ENCODE results near the gene ARGFX. TPM values are rescaled to one million over a fixed set of nuclear protein-coding genes. Genes with fewer than 3 reads are reported as not detected.
A peak's percentile ranks its signal among the peaks of the same experiment; 100 is the strongest.

The ARGFX gene
- total and polyA plus RNA-seq, 9 of the 15 experiments (the other 6 are each of a cell fraction or from before 2014, with no cell fraction given) = not detected

DNA sequence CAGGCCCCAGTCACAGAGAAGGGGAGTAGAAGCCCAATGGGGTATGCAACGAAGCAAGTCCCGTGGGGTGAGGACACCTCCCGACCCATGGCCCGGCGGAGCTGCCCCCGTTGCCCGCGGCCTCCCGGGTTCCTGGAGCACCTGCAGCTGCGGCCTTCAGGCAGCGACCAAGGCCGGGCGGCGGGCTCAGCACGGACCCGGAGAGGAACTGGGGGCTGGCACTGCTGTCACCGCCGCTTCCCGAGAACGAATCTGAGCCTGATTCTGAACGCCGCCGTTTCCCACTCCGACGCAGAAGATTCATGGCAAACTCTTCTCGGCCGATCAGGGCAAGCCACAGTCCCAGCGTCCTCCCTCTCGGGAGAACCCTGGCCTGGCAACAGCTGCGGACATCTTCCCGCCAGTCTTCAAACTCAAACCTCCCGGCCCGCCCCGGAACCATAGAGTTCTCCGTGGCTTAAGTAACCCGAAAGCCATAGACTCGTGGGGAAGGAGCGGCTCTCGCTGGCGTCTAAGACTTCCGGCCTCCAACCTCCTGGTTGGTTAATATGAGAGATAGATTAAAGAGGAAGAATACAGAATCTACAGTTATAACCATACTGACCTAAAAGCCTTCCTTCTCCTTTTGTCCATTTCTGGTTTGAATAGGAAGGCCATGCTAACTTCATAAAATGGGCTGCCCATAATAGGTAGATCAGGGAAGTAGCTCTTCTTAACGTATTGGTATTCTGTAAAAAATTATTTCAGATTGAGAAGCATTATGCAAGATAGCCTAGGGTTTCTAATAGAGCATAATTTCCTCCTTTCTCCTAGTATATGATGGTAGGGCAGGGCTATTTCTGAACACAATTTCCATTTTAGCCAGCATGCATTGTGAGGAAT lies 21.9 kb upstream of the ARGFX start, which contains the start of gene POLQ (continued):
- TF ChIP-seq SIN3A (IDR thresholded peaks at IDR 0.05; ENCODE audit: borderline replicate concordance in 2 of 2, control insufficient read depth in 1 of 2, low read depth in 2 of 2, low read length in 2 of 2) (peak; percentile 82; a peak in 2 of 4 replicates), SNRNP70 (optimal IDR thresholded peaks at IDR 0.05; ENCODE audit: low read depth, low read length) (no peak), RAD51 (IDR thresholded peaks at IDR 0.05; ENCODE audit: borderline replicate concordance, low read depth) (no peak), SNIP1 (IDR thresholded peaks at IDR 0.05; ENCODE audit: low read depth) (peak; percentile 96), HMGN3 (IDR thresholded peaks at IDR 0.05; ENCODE audit: borderline replicate concordance, extremely low read depth, insufficient read length, low read depth, low read length) (no peak), BMI1 (IDR thresholded peaks at IDR 0.05; ENCODE audit: low read length) (no peak), ZNF12 (CRISPR knock-in tag; IDR thresholded peaks at IDR 0.05) (no peak), BCL6 (CRISPR knock-in tag; IDR thresholded peaks at IDR 0.05) (no peak), ZBTB8A (IDR thresholded peaks at IDR 0.05; ENCODE audit: partially characterized antibody) (no peak), ATF1 (CRISPR knock-in tag; IDR thresholded peaks at IDR 0.05) (no peak), ATF1 (tag; IDR thresholded peaks at IDR 0.05) (0 out of 2 replicates have a peak, but pooled peaks have one; percentile 14), ZNF239 (CRISPR knock-in tag; IDR thresholded peaks at IDR 0.05) (no peak), TAF15 (IDR thresholded peaks at IDR 0.05; ENCODE audit: low read depth, low read length) (no peak), ZFX (CRISPR knock-in tag; IDR thresholded peaks at IDR 0.05) (peak; percentile 74), ARID2 (IDR thresholded peaks at IDR 0.05) (no peak), ERF (CRISPR knock-in tag; IDR thresholded peaks at IDR 0.05) (no peak), SIN3B (IDR thresholded peaks at IDR 0.05; ENCODE audit: low read depth) (peak; percentile 59; the same call in 1 of the 2 replicates)
- TF ChIP-seq, protein P1, sequence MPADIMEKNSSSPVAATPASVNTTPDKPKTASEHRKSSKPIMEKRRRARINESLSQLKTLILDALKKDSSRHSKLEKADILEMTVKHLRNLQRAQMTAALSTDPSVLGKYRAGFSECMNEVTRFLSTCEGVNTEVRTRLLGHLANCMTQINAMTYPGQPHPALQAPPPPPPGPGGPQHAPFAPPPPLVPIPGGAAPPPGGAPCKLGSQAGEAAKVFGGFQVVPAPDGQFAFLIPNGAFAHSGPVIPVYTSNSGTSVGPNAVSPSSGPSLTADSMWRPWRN (IDR thresholded peaks at IDR 0.05; ENCODE audit: low read depth) = no peak
- TF ChIP-seq, protein P2, sequence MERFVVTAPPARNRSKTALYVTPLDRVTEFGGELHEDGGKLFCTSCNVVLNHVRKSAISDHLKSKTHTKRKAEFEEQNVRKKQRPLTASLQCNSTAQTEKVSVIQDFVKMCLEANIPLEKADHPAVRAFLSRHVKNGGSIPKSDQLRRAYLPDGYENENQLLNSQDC (CRISPR knock-in tag; IDR thresholded peaks at IDR 0.05) = no peak
- TF ChIP-seq, protein P3, sequence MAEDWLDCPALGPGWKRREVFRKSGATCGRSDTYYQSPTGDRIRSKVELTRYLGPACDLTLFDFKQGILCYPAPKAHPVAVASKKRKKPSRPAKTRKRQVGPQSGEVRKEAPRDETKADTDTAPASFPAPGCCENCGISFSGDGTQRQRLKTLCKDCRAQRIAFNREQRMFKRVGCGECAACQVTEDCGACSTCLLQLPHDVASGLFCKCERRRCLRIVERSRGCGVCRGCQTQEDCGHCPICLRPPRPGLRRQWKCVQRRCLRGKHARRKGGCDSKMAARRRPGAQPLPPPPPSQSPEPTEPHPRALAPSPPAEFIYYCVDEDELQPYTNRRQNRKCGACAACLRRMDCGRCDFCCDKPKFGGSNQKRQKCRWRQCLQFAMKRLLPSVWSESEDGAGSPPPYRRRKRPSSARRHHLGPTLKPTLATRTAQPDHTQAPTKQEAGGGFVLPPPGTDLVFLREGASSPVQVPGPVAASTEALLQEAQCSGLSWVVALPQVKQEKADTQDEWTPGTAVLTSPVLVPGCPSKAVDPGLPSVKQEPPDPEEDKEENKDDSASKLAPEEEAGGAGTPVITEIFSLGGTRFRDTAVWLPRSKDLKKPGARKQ (CRISPR knock-in tag; IDR thresholded peaks at IDR 0.05) = no peak
- TF ChIP-seq, protein P4, sequence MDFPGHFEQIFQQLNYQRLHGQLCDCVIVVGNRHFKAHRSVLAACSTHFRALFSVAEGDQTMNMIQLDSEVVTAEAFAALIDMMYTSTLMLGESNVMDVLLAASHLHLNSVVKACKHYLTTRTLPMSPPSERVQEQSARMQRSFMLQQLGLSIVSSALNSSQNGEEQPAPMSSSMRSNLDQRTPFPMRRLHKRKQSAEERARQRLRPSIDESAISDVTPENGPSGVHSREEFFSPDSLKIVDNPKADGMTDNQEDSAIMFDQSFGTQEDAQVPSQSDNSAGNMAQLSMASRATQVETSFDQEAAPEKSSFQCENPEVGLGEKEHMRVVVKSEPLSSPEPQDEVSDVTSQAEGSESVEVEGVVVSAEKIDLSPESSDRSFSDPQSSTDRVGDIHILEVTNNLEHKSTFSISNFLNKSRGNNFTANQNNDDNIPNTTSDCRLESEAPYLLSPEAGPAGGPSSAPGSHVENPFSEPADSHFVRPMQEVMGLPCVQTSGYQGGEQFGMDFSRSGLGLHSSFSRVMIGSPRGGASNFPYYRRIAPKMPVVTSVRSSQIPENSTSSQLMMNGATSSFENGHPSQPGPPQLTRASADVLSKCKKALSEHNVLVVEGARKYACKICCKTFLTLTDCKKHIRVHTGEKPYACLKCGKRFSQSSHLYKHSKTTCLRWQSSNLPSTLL (IDR thresholded peaks at IDR 0.05) = no peak
- TF ChIP-seq, protein P5, sequence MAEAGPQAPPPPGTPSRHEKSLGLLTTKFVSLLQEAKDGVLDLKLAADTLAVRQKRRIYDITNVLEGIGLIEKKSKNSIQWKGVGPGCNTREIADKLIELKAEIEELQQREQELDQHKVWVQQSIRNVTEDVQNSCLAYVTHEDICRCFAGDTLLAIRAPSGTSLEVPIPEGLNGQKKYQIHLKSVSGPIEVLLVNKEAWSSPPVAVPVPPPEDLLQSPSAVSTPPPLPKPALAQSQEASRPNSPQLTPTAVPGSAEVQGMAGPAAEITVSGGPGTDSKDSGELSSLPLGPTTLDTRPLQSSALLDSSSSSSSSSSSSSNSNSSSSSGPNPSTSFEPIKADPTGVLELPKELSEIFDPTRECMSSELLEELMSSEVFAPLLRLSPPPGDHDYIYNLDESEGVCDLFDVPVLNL (CRISPR knock-in tag; IDR thresholded peaks at IDR 0.05; ENCODE audit: low read depth) = peak; percentile 92

Measured in K562 (cell line).